Measurements from ENCODE around the gene SERTAD2.

- TF ChIP-seq SIN3A (IDR thresholded peaks at IDR 0.05; ENCODE audit: borderline replicate concordance, insufficient read depth, low read length) (no peak), POLR2AphosphoS5 (IDR thresholded peaks at IDR 0.05; ENCODE audit: low read depth, low read length) (no peak), REST (IDR thresholded peaks at IDR 0.05; ENCODE audit: insufficient read depth in 1 of 2, low read depth in 2 of 2, low read length in 2 of 2) (no peak), TAF1 (IDR thresholded peaks at IDR 0.05; ENCODE audit: borderline replicate concordance, insufficient read depth, low read length) (no peak), FOXP2 (optimal IDR thresholded peaks at IDR 0.05; ENCODE audit: borderline replicate concordance, extremely low read depth, extremely low read length, insufficient read depth) (no peak)
Measured at GRCh38 chr2:64651590-64651989, 2.1 kb downstream of the SERTAD2 start.

Data from PFSK-1 (cell line).